Activated T-helper 1 cell treated with anti-CD3 and anti-CD28 coated beads, Interleukin-2, amount 50 U/mL, for 16 hours (primary cell): ENCODE data around the gene FAM171A2.

Experiments
- DNase-seq, 2 donors: peaks; one replicate each; pipeline ENCODE4 v3.0.0-alpha.2; 2020; ENCODE audit warnings: low read depth in 1 of 2, low spot score in 1 of 2

The FAM171A2 gene

GRCh38 chr17:44307387-44308186, 56.1 kb downstream of the FAM171A2 start:
- no peak for DNase-seq

GRCh38 chr17:44304651-44305050, 59.0 kb downstream of the FAM171A2 start:
- no peak for DNase-seq
